SIG-M5 treated with dmso at 0.1 percent for 504 hours (cell line): ENCODE measurements around the gene PSMD1.
A peak's percentile ranks its signal among the peaks of the same experiment; 100 is the strongest.
"Not testable (repeated sequence)": the region's sequence is repeated elsewhere in the genome, so short reads cannot be mapped to it uniquely, and the experiment has no call there.

Source experiments
- DNase-seq: peaks from one replicate; lab custom pipeline; 2025; ENCODE audit not compliant: unreplicated experiment; lab: John Stamatoyannopoulos, UW

The PSMD1 gene

DNA sequence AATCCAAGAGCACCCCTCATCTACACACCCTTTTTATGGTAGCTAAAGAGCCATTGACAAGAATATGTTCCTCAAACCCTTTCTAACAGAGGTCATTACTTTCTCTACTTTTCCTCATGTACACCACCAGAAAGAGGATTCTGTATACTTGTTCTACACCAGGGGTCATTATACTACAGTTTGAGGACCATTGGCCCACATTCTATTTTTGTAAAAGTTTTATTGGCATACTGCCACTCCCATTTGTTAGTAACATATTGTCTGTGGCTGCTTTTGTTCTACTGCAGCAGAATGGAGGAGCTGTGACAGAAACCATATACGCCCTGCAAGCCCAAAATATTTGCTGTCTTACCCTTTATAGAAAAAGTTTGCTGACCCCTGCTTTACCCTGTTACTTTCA, 53.9 kb downstream of the PSMD1 start:
- no peak for DNase-seq

DNA sequence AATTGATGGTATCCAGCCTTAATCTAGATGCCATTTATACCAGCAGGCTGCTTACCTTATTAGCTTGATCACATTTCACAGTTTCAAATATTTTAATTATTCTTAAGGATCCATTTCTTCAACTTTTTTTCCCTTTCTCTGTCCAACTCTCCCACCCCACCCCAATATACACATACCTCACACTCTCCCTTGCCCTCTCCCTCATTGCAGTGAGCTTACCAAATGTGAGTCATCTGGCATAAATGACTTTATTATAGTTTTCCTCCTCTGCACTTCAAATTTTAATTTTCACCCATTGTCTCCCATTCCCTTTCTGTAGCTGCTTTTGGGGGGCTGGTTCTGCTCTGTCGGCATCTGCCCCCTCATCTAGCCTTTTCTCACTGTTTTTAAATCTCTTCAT, 55.3 kb downstream of the PSMD1 start:
- no peak for DNase-seq

DNA sequence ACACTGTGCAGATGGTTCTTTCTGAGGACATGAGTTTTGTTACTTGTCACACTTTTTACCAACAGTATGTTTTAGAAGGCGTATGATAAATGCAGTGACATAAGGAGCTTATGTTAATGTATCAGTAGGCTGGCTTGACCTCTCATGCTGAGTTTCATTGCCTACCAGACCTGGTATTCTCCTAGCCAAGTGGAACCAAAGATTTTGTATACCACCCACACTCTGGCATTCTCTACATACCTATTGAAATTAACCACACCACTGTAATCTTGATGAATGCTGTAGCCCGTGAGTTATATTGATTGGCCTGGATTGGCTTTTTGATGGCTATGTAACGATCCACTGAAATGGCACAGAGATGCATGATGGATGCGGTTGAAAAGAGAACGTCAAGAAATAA, 56.8 kb downstream of the PSMD1 start:
- DNase-seq, result no peak

DNA sequence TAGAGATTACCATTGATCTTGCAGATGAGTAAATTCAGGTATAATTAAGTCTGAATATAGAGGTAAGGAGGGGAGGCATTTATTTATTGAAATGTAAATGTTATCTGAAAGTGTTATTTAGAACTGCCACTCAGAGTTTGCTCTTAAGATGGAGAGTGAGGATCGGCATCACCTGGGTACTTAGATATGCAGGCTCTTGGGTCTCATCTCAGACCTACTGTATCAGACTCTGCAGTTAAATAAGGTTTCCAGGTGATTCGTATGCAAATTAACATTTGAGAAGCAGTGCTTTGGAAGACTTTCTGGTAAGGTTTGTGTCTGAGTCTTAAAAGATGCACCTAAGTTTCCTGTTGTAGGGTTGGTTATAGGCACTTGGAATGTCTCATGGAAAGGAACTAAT, 59.0 kb downstream of the PSMD1 start:
- DNase-seq, result no peak

DNA sequence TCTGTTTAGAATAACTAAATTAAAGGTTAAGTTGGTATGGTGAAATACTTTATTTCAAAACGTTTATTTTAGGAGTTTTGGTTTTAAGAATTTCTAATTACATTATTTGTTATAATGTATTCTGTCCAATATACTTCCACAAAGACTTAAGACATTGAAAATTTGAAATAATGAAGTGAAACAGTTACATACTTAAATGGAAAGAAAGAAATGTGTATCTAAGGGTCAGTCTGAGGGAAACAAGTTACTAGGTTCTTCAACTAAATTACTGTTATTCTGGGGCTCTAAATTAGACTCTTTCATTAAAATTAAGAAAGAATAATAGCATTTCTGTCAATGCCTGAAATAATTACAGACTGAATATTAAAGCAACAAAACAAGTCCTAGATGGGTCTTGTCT, 60.5 kb downstream of the PSMD1 start:
- DNase-seq, result no peak

DNA sequence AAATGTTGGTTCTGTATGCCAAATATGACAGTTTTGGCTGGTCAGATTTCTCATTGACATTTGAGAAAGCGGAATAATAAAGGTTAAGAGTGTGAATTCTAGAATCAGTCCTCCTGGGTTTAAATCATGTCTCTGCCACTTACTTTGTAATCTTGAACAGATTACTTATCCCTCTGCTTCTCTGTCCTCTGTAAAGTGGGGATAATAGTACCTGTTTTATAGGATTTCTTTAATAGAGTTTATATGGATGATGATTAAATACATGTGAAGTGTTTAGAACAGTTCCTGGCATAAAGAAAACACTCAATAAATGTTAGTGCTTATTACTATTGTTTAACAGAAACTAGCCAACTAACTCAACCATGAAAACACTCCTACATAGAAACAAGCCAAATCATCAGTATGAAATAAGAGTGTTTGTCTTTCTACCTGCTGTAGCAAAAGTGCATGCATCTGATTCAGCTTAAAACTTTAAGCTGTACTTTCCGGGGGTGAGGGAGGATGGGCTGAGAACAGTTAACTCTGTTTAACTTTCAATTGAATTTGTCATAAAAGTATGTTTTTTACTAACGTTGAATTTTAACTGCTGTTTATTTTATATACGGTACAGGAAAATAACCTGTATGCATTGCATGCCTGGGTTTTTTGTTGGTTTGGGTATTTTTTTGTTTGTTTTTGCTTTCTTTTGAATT, 61.4 kb downstream of the PSMD1 start:
- no peak for DNase-seq

DNA sequence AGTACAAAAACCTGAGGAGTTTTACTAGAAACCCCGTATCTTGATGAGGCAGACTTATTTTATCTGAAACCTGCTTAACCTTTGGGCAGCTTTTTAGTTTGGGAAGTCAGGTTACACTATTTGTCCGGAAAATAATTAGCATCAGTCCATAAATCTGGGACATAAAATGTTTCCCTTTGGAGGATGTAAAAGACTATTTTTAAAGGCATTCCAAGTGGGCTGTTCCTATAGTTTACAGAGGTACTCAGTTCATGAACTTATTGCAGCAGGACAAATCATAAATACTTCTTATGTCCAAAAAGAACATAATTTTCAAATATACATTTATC, 61.9 kb downstream of the PSMD1 start:
- no peak for DNase-seq

DNA sequence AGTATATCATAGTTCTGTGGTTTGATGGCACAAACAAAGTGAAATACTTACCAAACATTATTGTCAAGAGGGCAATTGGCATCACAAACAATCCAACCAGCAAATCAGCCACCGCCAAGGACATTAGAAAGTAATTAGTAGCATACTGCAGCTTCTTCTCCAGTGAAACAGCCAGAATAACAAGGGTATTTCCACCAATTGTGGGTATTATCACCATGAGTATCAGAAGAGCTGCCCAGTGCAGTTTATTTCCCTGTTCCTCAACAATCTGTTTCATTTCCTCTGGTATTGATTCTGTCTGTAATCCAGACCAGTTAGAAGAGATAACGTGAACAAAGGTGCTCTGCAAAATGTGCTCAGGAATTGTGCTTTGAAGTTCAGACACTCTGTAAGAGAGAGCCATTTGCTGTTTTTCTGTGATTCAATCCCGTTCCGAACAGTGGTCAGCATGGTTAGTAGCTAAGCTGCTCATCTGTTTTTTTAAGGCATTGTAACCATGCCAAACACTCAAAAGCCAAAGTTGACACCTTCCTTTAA, 66.8 kb downstream of the PSMD1 start:
- DNase-seq, result no peak

DNA sequence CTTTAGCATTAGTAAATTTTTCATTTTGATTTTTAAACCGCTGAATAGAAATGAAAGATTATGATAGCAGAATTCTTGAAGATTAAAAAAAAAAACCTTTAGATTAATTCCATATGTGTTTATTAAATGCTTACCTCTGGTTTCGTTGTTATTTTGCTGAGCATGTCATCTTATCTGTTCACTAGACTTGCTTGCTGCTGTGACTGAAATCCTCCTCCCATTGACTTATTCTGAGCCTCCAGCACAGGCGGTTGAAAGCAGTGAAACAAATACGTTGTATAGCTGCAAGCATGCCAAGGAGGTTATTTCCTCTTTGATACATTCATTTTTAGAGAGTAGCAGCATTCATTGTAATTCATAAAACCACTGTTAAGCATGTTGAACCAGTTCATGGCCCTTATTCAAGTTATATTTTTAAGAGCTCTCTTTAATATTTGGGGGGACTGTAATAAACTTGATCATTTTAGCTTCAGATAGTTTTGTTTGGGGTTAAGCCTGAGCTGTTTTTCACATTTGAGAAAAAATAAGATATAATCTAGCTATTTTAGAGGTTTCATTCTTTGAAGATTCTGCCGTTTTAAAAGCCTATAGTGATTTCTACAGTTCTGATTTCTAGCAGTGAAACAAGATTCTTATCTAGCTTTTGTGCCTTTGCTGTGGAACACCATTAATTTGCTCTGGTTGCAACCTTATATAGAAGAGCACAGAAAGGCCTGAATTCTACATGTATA, 68.3 kb downstream of the PSMD1 start, which contains the start of gene HTR2B:
Gene HTR2B, minus strand, starts transcription at position 205 of the 731 bp plus-strand sequence. CDS start 1,278 bp downstream, outside the sequence.
- DNase-seq, result no peak

DNA sequence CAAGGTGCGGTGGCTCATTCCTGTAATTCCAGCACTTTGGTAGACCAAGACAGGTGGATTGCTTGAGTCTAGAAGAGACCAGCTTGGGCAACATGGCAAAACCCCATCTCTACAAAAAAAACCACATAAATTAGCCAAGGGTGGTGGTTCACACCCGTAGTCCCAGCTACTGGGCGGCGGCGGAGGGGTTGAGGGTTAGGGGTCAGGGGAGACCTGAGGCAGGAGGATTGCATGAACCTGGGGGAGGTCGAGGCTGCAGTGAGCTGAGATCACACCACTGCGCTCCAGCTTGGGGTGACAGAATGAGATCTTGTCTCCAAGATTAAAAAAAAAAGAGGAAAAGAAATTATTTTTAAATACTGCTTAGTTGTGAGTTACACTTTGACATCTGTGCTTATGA, 69.5 kb downstream of the PSMD1 start:
- no peak for DNase-seq

DNA sequence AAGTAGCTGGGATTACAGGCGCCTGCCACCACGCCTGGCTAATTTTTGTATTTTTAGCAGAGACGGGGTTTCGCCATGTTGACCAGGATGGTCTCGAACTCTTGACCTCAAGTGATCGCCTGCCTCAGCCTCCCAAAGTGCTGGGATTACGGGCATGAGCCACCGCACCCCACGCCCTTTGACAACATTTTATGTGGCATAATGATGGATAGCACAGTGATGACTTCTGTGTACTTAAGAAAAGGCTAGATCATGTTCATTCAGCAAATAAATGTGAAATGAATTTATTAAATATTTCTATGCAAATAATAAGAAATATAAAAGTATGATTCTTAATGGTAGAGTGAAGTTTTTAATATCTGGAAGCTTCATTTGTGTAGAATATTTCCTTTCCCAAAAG, 70.8 kb downstream of the PSMD1 start:
- no peak for DNase-seq

DNA sequence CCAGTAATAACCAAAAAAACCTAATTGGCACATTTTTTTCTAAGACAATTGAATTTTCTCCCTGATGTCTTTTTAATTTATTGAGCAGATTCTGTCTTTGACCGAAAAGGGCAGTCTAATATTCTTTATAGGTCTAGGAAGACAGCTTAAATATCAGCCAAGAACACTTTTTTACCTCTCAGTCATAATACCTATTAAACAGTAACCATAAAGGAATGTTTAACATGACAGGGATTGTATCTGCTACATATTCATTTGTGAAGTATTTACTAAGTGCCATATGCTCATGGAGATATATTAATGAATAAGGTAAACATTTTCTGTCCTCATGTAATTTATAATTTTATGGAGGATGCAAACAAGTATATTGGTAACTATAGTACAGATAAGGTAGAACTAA, 71.3 kb downstream of the PSMD1 start:
- no peak for DNase-seq

DNA sequence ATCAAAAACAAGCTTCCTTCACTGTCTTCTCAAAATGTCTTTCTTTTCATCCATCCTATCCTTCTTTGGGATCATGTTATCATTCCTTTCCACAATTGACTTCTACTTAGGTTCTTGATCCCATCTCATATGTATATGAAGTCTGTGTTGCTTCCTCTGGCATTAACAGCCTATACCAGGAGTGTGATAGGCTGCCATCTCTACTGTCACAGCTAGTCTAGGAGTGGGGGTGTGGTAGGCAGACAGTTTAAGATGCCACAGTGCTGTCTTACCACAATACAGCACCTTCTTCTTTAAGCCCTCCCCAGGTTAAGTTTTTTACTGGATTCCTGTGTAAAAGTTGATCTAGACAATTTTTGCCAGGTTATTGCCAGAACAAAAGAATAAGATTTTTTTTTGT, 71.9 kb downstream of the PSMD1 start:
- no peak for DNase-seq

DNA sequence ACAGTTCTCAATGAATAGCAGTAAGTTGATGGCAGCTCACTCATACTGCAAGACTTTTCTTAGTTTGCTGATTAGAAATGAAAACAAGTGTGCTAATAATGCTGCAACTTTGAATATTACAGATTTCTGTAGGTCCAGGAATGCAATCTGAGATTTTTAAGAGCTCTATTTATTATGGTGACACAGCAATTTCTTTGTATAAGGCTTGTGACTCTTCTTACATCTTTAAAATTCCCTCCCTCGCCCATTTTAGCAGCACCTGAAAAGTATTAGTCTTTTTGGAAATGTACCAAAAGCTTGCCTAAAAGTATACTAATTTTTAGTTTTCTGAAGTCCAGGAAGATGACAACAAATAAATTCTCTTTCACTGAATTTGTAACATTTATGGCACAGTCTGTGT, 72.5 kb downstream of the PSMD1 start:
- DNase-seq, result no peak

DNA sequence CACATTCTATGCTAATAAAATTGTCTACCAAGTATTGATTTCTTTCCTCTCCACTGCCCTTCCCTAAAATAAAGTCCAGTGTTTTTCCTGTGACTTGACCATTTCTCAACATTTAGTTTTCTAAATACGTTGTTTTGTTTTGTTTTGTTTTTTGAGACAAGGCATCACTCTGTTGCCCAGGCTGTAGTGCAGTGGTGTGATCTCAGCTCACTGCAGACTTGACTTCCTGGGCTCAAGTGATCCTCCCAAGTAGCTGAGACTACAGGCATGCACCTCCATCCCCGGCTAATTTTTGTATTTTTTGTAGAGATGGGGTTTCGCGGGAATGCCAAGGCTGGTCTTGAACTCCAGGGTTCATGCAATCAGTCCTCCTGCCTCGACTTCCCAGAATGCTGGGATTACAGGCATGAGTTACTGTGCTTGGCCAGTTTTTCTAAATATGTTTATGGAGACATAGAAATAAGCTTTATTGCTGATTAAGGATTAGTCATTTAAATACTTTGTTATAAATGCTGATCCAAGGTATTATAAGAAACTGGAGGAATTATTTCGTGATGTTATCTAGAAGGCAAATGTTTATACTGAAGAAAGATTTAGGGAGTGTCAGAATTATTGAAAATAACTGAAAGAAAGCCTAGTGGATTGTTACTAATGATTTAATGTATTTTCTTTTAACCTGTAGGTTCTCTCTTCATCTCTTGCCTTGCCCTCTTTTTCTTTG, 73.8 kb downstream of the PSMD1 start:
- no peak for DNase-seq

DNA sequence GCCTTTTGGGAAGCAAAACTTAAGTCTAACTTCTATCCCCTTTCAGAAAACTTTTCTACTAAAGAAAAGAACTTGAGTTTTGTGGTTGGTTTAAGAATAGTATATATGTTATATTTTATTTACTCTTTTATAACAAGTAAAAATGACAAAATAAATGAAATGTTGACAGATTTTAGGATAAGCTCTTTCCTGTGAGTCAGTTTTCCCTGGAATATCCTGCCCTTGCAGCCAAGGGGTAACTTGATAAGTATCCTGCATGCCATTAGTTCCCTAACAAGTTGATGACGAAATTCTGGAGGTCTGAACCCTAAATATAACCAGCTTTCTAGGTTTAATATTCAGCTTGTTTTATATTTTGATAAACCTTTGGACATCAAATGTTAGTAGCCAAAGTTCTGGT, 75.5 kb downstream of the PSMD1 start:
- DNase-seq, result no peak

DNA sequence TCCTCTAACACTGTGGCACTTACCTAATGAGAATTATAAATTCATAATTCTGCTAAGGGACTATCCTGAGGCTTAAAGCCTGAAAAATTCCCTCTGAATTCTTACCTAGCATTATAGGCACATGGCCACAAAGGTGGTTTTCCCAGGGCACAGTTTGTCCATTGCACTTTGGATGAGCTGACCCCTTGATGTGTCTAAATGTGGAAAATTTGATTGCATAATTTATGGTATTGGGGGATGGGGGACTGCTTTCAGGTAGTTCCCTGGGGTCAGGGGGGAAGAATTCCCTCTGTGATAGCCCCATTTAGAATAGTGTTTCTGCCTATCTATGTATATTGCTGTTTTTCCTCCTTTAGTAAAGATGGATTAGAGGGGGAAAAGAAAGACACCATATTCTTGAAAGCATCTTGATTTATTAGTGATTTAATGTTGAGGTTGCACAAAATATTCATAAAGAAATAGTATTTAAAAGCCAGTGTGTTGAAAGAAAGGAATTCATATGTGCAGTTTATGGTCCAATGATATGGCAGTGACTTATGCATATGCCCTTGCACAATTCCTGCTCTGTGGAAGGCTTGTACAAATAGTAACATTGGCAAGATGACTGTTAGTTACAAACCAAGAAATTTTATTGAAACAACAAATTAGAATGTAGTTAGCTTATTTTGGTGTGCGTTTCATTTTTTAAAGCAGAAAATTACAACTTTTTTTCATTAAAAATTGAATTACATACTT, 76.9 kb downstream of the PSMD1 start:
- DNase-seq, result no peak

DNA sequence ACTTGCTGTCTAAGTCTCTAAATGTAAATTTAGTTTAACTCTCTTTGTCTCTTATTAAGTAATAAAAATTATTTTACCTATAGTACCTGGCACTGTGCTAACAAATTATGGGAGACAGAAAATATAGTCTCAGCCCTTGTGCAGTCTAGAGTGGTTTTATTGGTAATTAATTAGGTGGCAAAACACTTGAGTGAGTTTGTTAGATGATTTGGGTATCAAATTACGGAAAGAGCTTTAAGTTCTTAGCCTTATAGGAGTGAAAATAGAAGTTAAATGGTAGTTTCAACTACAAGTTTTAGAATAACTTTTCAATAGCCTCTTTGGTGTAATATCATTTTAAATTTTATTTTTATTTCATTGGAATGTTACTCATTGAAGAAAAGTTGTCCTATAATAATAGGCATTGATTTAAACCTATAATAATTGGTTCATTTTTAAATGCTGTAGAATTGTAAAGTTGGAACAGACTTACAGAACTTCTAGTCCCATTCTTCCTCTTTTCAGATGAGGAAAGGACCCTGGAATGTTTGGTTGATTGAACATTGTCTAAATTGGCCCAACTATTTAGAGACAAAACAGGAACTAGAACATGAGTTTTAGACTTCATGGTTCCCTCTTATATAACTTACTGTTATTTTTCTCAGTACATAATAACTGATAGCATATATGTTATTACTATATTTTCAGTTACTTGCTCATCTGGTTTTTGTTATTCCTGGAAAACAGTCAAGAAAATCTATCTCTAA, 78.4 kb downstream of the PSMD1 start:
- peak; percentile 50 for DNase-seq

DNA sequence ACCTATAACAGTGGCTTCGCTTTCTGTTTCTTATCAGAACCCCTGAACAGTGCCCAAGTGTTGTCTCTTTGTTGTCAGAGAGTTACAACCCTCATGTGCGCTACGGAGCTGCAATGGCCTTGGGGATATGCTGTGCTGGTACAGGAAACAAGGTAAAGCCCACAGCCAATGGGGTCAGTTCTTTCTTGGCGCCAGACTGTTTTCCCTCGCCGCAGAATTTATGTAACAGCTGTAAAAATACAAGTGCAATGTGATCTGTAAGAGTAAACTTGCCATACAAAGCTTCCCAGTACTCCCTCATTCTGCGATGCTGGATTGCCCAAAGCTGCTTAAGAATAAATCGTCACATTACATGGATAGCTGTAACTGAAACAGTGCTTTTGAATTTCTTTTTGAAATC, 82.0 kb downstream of the PSMD1 start:
- DNase-seq, result no peak

DNA sequence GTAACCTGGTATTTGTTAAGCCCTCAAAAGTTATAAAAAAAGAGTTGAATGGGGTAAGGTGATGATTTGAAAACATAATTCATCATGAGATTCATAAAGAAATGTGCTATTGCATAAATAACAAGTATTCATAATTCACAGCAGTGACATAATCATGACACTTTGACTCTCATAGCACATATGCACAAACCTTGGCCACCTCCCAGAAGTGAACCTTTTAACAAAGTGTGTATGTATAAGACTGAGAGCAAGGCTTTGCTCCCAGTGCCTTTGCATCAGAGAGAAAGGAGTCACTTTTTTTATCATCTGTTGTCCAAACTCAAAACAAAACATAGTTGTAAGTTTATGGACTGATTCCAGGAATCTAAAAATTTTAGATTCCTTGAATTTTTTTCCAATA, 83.1 kb downstream of the PSMD1 start:
- DNase-seq, result no peak

DNA sequence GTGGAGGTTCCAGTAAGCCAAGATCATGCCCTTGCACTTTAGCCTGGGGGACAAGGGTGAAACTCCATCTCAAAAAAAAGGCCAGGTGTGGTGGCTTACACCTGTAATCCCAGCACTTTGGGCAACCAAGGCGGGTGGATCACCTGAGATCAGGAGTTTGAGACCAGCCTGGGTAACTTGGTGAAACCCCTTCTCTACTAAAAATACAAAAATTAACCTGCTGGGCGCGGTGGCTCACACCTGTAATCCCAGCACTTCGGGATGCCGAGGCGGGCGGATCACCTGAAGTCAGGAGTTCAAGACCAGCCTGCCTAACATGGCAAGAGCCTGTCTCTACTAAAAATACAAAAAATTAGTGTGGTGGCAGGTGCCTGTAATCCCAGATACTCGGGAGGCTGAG, 84.1 kb downstream of the PSMD1 start:
- not testable (repeated sequence) for DNase-seq
